H9 (cell line): Measurements from ENCODE around the gene MTFP1. TPM values are rescaled to one million over a fixed set of nuclear protein-coding genes. Genes with fewer than 3 reads are reported as not detected.

Source experiments
- DNase-seq: peaks from one replicate; pipeline ENCODE4 v3.0.0-alpha.2; 2017
- H2AFZ ChIP-seq: one replicate; pipeline ENCODE4 v1.6.1; 2013; ENCODE audit warnings: mild to moderate bottlenecking, low read length, control low read depth, moderate library complexity
- H2AK5ac ChIP-seq: 2 replicates; pipeline ENCODE4 v1.6.1; 2013; ENCODE audit warnings: low read length, control low read depth, mixed read lengths; ENCODE audit not compliant: insufficient read length
- H2BK120ac ChIP-seq: one replicate; pipeline ENCODE4 v1.6.1; 2013; ENCODE audit warnings: low read depth, mild to moderate bottlenecking, low read length, control low read depth, inconsistent platforms; ENCODE audit not compliant: poor library complexity, severe bottlenecking
- H2BK12ac ChIP-seq: 2 replicates; pipeline ENCODE4 v1.6.1; 2013; ENCODE audit warnings: low read length, control low read depth, mixed read lengths, low read depth; ENCODE audit not compliant: insufficient read length
- H2BK15ac ChIP-seq: 2 replicates; pipeline ENCODE4 v1.6.1; 2013; ENCODE audit warnings: low read depth, low read length, control low read depth
- H2BK20ac ChIP-seq: one replicate; pipeline ENCODE4 v1.6.1; 2013; ENCODE audit warnings: low read depth, mild to moderate bottlenecking, low read length, control low read depth, inconsistent platforms; ENCODE audit not compliant: poor library complexity, severe bottlenecking
- H2BK5ac ChIP-seq: 2 replicates; pipeline ENCODE4 v1.6.1; 2013; ENCODE audit warnings: low read length, control low read depth, mixed read lengths; ENCODE audit not compliant: insufficient read length
- H3K14ac ChIP-seq: 2 replicates; pipeline ENCODE4 v1.6.1; 2013; ENCODE audit warnings: low read length, control low read depth; ENCODE audit not compliant: insufficient read depth
- H3K18ac ChIP-seq: 2 replicates; pipeline ENCODE4 v1.6.1; 2013; ENCODE audit warnings: low read depth, mild to moderate bottlenecking, mixed read lengths, low read length, control low read depth; ENCODE audit not compliant: insufficient read length
- H3K23ac ChIP-seq: 2 replicates; pipeline ENCODE4 v1.6.1; 2013; ENCODE audit warnings: low read length, control low read depth, mixed read lengths, low read depth; ENCODE audit not compliant: insufficient read length
- H3K23me2 ChIP-seq: 2 replicates; pipeline ENCODE4 v1.6.1; 2013; ENCODE audit warnings: low read depth, mild to moderate bottlenecking, mixed read lengths, low read length, control low read depth; ENCODE audit not compliant: insufficient read length, poor library complexity, severe bottlenecking
- H3K27ac ChIP-seq: 2 replicates; pipeline ENCODE4 v1.5.1; 2013; ENCODE audit warnings: low read length, control low read depth, mixed read lengths, low read depth; ENCODE audit not compliant: insufficient read length
- H3K27me3 ChIP-seq: 2 replicates; pipeline ENCODE4 v1.6.1; 2013; ENCODE audit warnings: low read length, control low read depth, inconsistent platforms; ENCODE audit not compliant: insufficient read depth
- H3K4ac ChIP-seq: 2 replicates; pipeline ENCODE4 v1.6.1; 2013; ENCODE audit warnings: low read depth, mild to moderate bottlenecking, control low read depth, inconsistent platforms, low read length, moderate library complexity
- H3K4me1 ChIP-seq: 2 replicates; pipeline ENCODE4 v1.6.1; 2013; ENCODE audit warnings: low read length, control low read depth, inconsistent platforms; ENCODE audit not compliant: insufficient read depth
- H3K4me2 ChIP-seq: 2 replicates; pipeline ENCODE4 v1.6.1; 2013; ENCODE audit warnings: low read length, control low read depth, mixed read lengths; ENCODE audit not compliant: insufficient read length, insufficient read depth
- H3K56ac ChIP-seq: 2 replicates; pipeline ENCODE4 v1.6.1; 2013; ENCODE audit warnings: low read depth, mild to moderate bottlenecking, mixed read lengths, low read length, control low read depth; ENCODE audit not compliant: insufficient read length
- H3K79me1 ChIP-seq: 2 replicates; pipeline ENCODE4 v1.6.1; 2013; ENCODE audit warnings: low read depth, mild to moderate bottlenecking, moderate library complexity, low read length, control low read depth, inconsistent platforms; ENCODE audit not compliant: insufficient read depth, poor library complexity, severe bottlenecking
- H3K79me2 ChIP-seq: 2 replicates; pipeline ENCODE4 v1.6.1; 2013; ENCODE audit warnings: low read length, control low read depth, inconsistent platforms; ENCODE audit not compliant: insufficient read depth
- H3K9ac ChIP-seq: 2 replicates; pipeline ENCODE4 v1.6.1; 2013; ENCODE audit warnings: low read length, control low read depth, mixed read lengths; ENCODE audit not compliant: insufficient read length; ENCODE audit errors: extremely low read depth
- H3K9me3 ChIP-seq: one replicate; pipeline ENCODE4 v1.6.1; 2013; ENCODE audit warnings: low read depth, low read length, inconsistent platforms; ENCODE audit not compliant: control insufficient read depth
- H3T11ph ChIP-seq: one replicate; pipeline ENCODE4 v1.6.1; 2013; ENCODE audit warnings: mild to moderate bottlenecking, low read length, control low read depth, inconsistent platforms
- H4K20me1 ChIP-seq: one replicate; pipeline ENCODE4 v1.6.1; 2013; ENCODE audit not compliant: control insufficient read depth, insufficient read length, insufficient read depth
- H4K5ac ChIP-seq: 2 replicates; pipeline ENCODE4 v1.6.1; 2013; ENCODE audit warnings: low read depth, mild to moderate bottlenecking, mixed read lengths, low read length, control low read depth; ENCODE audit not compliant: insufficient read length
- H4K8ac ChIP-seq: replicated peaks from 2 replicates; pipeline ENCODE4 v1.6.1; 2013; ENCODE audit warnings: low read length, control low read depth, mixed read lengths, low read depth; ENCODE audit not compliant: insufficient read length
- H4K91ac ChIP-seq: 2 replicates; pipeline ENCODE4 v1.6.1; 2013; ENCODE audit warnings: low read depth, mild to moderate bottlenecking, moderate library complexity, mixed read lengths, low read length, control low read depth; ENCODE audit not compliant: insufficient read length
- H3K27ac Mint-ChIP-seq, 3 experiments: 2 replicates in 2 of 3; 3 replicates in 1 of 3; pipeline ENCODE4 v1.8.0; 2020 to 2021; ENCODE audit warnings: mixed read lengths in 3 of 3, mild to moderate bottlenecking in 1 of 3, moderate library complexity in 1 of 3
- H3K27me3 Mint-ChIP-seq: 2 replicates; pipeline ENCODE4 v1.8.0; 2021; ENCODE audit warnings: low read depth, mild to moderate bottlenecking, moderate library complexity, mixed read lengths
- H3K36me3 Mint-ChIP-seq, 3 experiments: 2 replicates in 2 of 3; 3 replicates in 1 of 3; pipeline ENCODE4 v1.8.0; 2020 to 2021; ENCODE audit warnings: low read depth in 3 of 3, mixed read lengths in 3 of 3; ENCODE audit not compliant: insufficient read depth in 1 of 3
- H3K4me1 Mint-ChIP-seq, 2 experiments: 2 replicates each; pipeline ENCODE4 v1.8.0; 2020; ENCODE audit warnings: mixed read lengths in 2 of 2
- H3K4me3 Mint-ChIP-seq, 2 experiments: 2 replicates in 1 of 2; 3 replicates in 1 of 2; pipeline ENCODE4 v1.8.0; 2020 to 2021; ENCODE audit warnings: mild to moderate bottlenecking in 2 of 2, mixed read lengths in 2 of 2, moderate library complexity in 1 of 2
- H3K9me3 Mint-ChIP-seq, 2 experiments: 2 replicates in 1 of 2; 3 replicates in 1 of 2; pipeline ENCODE4 v1.8.0; 2020; ENCODE audit warnings: mild to moderate bottlenecking in 2 of 2, mixed read lengths in 2 of 2, moderate library complexity in 1 of 2
- WGBS: extraction: QIAGEN DNeasy Blood & Tissue Kit; methylation state at CpG from one replicate; pipeline ENCODE4 v1.1.7; 2013; ENCODE audit warnings: missing lambda C conversion rate, low lambda C conversion rate, mixed read lengths; ENCODE audit not compliant: insufficient read length; ENCODE audit errors: extremely low coverage; 5-methylcytosine and 5-hydroxymethylcytosine counted together
- total RNA-seq: library from RNA; stranded (reverse); gene quantifications from 2 replicates; pipeline ENCODE4 v1.2.1, GENCODE V29; 2021
- TF ChIP-seq, protein P1 (sequence below): fragments of 200-600 bp; sonication (generic); conservative IDR thresholded peaks from 3 replicates; pipeline ENCODE4 v1.8.0; 2021; ENCODE audit warnings: antibody characterized with exemption, mild to moderate bottlenecking

The MTFP1 gene
- total RNA-seq, 1 experiment from 2014 or later, result 46.8 TPM

DNA sequence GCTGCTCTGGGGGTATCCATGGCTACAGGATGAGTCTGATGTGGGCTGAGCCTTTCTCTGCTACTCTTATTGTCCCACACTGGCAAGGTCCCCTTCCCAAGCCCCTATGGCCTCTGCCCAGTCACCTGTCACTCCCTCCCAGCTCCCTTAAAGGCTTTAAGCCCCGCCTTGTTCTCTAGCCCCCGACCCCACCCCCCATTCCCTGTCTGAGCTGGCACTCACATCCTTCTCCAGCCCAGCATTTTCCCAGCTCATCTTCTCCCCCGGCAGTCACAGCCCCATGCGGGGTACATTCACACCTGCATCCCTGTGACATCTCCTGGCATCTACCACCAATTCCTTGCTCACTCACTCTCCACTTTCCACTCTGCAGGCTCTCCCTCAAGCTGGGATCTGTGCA, 4.3 kb downstream of the MTFP1 start:
- Histone ChIP-seq H3K27me3 (no peaks in the 10 kb centered on the region), H2BK12ac (no peak overlapping the region), H4K5ac (no peak overlapping the region), H4K91ac (no peak overlapping the region), H3K14ac (no peak overlapping the region), H3T11ph (no peak overlapping the region), H2BK5ac (no peak overlapping the region), H3K79me1 (no peaks in the 10 kb centered on the region), H2BK15ac (no peak overlapping the region), H2BK20ac (no peak overlapping the region), H3K18ac (no peak overlapping the region), H4K8ac (no peak overlapping the region), H4K20me1 (no peaks in the 10 kb centered on the region), H3K27ac (no peak overlapping the region), H3K56ac (no peak overlapping the region), H2AK5ac (no peak overlapping the region), H3K9ac (no peak overlapping the region), H2AFZ (no peak overlapping the region), H3K4ac (no peak overlapping the region), H3K4me2 (no peak overlapping the region), H3K79me2 (no peaks in the 10 kb centered on the region; the same call in 1 of the 2 replicates), H3K9me3 (no peaks in the 10 kb centered on the region), H3K4me1 (no peaks in the 10 kb centered on the region), H2BK120ac (no peak overlapping the region), H3K23ac (no peak overlapping the region), H3K23me2 (peaks cover 5% of the 10 kb centered on the region)
- DNase-seq, result peak; percentile 43
- Mint-ChIP-seq H3K4me1 (peaks cover 15 to 17% of the 10 kb centered on the region in 2 experiments), H3K9me3 (no peaks in the 10 kb centered on the region), H3K36me3 (peaks cover 12 to 22% (median 21%) of the 10 kb centered on the region in 3 experiments), H3K4me3 (no peak overlapping the region), H3K27ac (no peak overlapping the region; a peak in 1 of 7 replicates), H3K27me3 (no peaks in the 10 kb centered on the region; the same call in 1 of the 2 replicates)
- WGBS, result no CpG with 5 or more reads among the region's 4 CpGs
- TF ChIP-seq, protein P1, sequence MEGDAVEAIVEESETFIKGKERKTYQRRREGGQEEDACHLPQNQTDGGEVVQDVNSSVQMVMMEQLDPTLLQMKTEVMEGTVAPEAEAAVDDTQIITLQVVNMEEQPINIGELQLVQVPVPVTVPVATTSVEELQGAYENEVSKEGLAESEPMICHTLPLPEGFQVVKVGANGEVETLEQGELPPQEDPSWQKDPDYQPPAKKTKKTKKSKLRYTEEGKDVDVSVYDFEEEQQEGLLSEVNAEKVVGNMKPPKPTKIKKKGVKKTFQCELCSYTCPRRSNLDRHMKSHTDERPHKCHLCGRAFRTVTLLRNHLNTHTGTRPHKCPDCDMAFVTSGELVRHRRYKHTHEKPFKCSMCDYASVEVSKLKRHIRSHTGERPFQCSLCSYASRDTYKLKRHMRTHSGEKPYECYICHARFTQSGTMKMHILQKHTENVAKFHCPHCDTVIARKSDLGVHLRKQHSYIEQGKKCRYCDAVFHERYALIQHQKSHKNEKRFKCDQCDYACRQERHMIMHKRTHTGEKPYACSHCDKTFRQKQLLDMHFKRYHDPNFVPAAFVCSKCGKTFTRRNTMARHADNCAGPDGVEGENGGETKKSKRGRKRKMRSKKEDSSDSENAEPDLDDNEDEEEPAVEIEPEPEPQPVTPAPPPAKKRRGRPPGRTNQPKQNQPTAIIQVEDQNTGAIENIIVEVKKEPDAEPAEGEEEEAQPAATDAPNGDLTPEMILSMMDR, result no peak
